ENCODE measurements around the gene PLIN1.

Gene PLIN1

GRCh38 chr15:89623165-89623564, 56.0 kb downstream of the PLIN1 start:
- DNase-seq = no peak

GRCh38 chr15:89621547-89621946, 57.6 kb downstream of the PLIN1 start:
- no peak for DNase-seq

GRCh38 chr15:89616228-89616627, 62.9 kb downstream of the PLIN1 start:
- no peak for DNase-seq

- no peak for DNase-seq
Observed at GRCh38 chr15:89615135-89615534, 64.0 kb downstream of the PLIN1 start.
